ENCODE measurements around the gene PLA2G6. TPM values are rescaled to one million over a fixed set of nuclear protein-coding genes. Genes with fewer than 3 reads are reported as not detected.

Gene PLA2G6
- total and polyA plus RNA-seq, 2 of the 13 experiments (the other 11 are each of a cell fraction or from before 2014, with no cell fraction given): 4.8 to 11.5 TPM

DNA sequence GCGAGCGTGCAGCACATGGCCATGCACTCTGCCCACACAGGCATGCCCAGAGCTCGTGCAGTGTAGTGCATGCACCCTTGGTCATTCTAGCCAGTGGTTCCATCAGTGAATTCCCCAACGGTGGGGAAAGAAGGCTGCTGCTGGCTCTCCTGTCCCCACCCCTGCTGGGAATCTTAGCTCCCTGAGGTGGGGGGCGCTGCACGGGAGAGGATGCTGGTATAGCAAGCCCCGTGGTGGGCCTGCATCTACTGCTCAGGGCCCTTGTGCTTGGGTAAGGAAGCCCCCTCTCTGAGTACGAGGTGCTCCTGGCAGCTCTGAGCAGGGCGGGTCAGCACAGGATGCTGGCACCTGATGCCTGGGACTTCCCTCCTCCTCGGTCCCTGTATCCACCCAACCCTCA, 52.6 kb downstream of the PLA2G6 start:
- H3K27ac ChIP-seq (ENCODE audit: extremely low read length, insufficient read depth, low read length): no peak overlapping the region
- no TSS peak for BruUV-seq (replicated peaks)
- ChIA-PET CTCF (ENCODE audit: low intra/inter-chr PET ratio, low total read pairs) (no interaction called here), POLR2A (no interaction called here)
- intact Hi-C loops (cut with micrococcal nuclease; ENCODE audit: unreplicated experiment): no loop called here
- H3K4me2 ChIP-seq (ENCODE audit: low read depth, low read length): no peak overlapping the region
- in situ Hi-C loops (cut with HindIII; ENCODE audit: extremely low pct_ligation_motif_present, low pct_unique_long_range_greater_than_20kb): no loop called here
- 59% methylated on average over 3 of the region's 10 CpGs for WGBS (ENCODE audit: low lambda C conversion rate)
- no peaks in the 10 kb centered on the region for H4K20me1 ChIP-seq (ENCODE audit: insufficient read depth, low read length)
- no peaks in the 10 kb centered on the region for H3K9me3 ChIP-seq (ENCODE audit: low read length)
- H3K79me2 ChIP-seq (ENCODE audit: insufficient read depth, low read length): no peaks in the 10 kb centered on the region
- H3K9ac ChIP-seq (ENCODE audit: insufficient read depth, low read depth, low read length): no peak overlapping the region
- H3K4me3 ChIP-seq (replicated peaks in 1 of 3; ENCODE audit: insufficient read depth in 1 of 3, low read depth in 2 of 3, low read length in 3 of 3): no peak overlapping the region
- no peak overlapping the region for H2AFZ ChIP-seq (ENCODE audit: low read length)
- H3K4me1 ChIP-seq (ENCODE audit: insufficient read depth, low read length): no peaks in the 10 kb centered on the region
- TF ChIP-seq, protein P1, sequence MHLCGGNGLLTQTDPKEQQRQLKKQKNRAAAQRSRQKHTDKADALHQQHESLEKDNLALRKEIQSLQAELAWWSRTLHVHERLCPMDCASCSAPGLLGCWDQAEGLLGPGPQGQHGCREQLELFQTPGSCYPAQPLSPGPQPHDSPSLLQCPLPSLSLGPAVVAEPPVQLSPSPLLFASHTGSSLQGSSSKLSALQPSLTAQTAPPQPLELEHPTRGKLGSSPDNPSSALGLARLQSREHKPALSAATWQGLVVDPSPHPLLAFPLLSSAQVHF (CRISPR knock-in tag; IDR thresholded peaks at IDR 0.05): no peak
- TF ChIP-seq, protein P2, sequence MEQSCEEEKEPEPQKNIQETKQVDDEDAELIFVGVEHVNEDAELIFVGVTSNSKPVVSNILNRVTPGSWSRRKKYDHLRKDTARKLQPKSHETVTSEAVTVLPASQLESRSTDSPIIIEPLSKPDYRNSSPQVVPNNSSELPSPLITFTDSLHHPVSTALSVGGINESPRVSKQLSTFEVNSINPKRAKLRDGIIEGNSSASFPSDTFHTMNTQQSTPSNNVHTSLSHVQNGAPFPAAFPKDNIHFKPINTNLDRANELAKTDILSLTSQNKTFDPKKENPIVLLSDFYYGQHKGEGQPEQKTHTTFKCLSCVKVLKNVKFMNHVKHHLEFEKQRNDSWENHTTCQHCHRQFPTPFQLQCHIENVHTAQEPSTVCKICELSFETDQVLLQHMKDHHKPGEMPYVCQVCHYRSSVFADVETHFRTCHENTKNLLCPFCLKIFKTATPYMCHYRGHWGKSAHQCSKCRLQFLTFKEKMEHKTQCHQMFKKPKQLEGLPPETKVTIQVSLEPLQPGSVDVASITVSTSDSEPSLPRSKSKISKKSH (CRISPR knock-in tag; IDR thresholded peaks at IDR 0.05; ENCODE audit: borderline replicate concordance): no peak
- TF ChIP-seq ZNF703 (CRISPR knock-in tag; IDR thresholded peaks at IDR 0.05; ENCODE audit: borderline replicate concordance) (no peak), ATF7-NPFF (CRISPR knock-in tag; IDR thresholded peaks at IDR 0.05; ENCODE audit: low read depth) (no peak), MAZ (IDR thresholded peaks at IDR 0.05; ENCODE audit: borderline replicate concordance, low read depth, low read length) (no peak), MAZ (CRISPR knock-in tag; IDR thresholded peaks at IDR 0.05; ENCODE audit: low read depth) (no peak), DMTF1 (CRISPR knock-in tag; IDR thresholded peaks at IDR 0.05) (no peak), SMARCE1 (IDR thresholded peaks at IDR 0.05; ENCODE audit: borderline replicate concordance) (no peak), SAP130 (CRISPR knock-in tag; IDR thresholded peaks at IDR 0.05; ENCODE audit: low read depth) (no peak), SETDB1 (CRISPR knock-in tag; IDR thresholded peaks at IDR 0.05; ENCODE audit: borderline replicate concordance) (no peak), ZNF264 (CRISPR knock-in tag; IDR thresholded peaks at IDR 0.05) (no peak)
- TF ChIP-seq, protein P3, sequence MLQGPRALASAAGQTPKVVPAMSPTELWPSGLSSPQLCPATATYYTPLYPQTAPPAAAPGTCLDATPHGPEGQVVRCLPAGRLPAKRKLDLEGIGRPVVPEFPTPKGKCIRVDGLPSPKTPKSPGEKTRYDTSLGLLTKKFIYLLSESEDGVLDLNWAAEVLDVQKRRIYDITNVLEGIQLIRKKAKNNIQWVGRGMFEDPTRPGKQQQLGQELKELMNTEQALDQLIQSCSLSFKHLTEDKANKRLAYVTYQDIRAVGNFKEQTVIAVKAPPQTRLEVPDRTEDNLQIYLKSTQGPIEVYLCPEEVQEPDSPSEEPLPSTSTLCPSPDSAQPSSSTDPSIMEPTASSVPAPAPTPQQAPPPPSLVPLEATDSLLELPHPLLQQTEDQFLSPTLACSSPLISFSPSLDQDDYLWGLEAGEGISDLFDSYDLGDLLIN (CRISPR knock-in tag; IDR thresholded peaks at IDR 0.05; ENCODE audit: borderline replicate concordance): no peak
- TF ChIP-seq, protein P4, sequence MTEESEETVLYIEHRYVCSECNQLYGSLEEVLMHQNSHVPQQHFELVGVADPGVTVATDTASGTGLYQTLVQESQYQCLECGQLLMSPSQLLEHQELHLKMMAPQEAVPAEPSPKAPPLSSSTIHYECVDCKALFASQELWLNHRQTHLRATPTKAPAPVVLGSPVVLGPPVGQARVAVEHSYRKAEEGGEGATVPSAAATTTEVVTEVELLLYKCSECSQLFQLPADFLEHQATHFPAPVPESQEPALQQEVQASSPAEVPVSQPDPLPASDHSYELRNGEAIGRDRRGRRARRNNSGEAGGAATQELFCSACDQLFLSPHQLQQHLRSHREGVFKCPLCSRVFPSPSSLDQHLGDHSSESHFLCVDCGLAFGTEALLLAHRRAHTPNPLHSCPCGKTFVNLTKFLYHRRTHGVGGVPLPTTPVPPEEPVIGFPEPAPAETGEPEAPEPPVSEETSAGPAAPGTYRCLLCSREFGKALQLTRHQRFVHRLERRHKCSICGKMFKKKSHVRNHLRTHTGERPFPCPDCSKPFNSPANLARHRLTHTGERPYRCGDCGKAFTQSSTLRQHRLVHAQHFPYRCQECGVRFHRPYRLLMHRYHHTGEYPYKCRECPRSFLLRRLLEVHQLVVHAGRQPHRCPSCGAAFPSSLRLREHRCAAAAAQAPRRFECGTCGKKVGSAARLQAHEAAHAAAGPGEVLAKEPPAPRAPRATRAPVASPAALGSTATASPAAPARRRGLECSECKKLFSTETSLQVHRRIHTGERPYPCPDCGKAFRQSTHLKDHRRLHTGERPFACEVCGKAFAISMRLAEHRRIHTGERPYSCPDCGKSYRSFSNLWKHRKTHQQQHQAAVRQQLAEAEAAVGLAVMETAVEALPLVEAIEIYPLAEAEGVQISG (CRISPR knock-in tag; IDR thresholded peaks at IDR 0.05): no peak
- ATAC-seq: no peak
- H3K36me3 ChIP-seq (replicated peaks in 1 of 2; ENCODE audit: control insufficient read depth in 1 of 2, insufficient read depth in 2 of 2, low read length in 2 of 2): no peaks in the 10 kb centered on the region
- H3K27me3 ChIP-seq (ENCODE audit: control insufficient read depth in 1 of 2, insufficient read depth in 2 of 2, low read length in 2 of 2): no peaks in the 10 kb centered on the region
- no peak for FAIRE-seq
- no peak for DNase-seq (ENCODE audit: low spot score)
